ENCODE data around the gene VSX2.

DNA sequence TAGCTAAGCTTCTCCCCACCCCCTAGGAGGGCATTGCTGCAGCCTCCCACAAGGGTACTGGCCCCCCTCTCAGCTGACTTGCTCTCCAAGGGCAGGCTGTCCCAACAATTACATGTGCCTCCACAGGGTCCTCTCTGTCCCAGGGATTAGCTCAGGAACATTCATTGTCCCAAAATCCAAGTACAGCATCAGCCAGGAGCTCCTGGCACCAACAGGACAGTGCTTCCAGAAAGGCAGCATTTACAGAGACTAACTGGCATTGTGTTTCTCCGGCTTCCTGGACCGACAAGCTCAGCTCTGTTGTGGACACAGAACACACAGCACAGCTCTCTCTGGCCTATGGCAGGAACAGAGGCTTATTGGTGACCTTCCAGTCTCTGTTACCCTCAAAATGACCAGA, 41.8 kb downstream of the VSX2 start:
- TF ChIP-seq, protein P1, sequence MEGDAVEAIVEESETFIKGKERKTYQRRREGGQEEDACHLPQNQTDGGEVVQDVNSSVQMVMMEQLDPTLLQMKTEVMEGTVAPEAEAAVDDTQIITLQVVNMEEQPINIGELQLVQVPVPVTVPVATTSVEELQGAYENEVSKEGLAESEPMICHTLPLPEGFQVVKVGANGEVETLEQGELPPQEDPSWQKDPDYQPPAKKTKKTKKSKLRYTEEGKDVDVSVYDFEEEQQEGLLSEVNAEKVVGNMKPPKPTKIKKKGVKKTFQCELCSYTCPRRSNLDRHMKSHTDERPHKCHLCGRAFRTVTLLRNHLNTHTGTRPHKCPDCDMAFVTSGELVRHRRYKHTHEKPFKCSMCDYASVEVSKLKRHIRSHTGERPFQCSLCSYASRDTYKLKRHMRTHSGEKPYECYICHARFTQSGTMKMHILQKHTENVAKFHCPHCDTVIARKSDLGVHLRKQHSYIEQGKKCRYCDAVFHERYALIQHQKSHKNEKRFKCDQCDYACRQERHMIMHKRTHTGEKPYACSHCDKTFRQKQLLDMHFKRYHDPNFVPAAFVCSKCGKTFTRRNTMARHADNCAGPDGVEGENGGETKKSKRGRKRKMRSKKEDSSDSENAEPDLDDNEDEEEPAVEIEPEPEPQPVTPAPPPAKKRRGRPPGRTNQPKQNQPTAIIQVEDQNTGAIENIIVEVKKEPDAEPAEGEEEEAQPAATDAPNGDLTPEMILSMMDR (IDR thresholded peaks at IDR 0.05), result no peak
- TF ChIP-seq POLR2AphosphoS5 (IDR thresholded peaks at IDR 0.05) (no peak), POLR2A (IDR thresholded peaks at IDR 0.05) (no peak)

Measured in prostate gland (tissue), 2 donors.